IMR-90 (cell line): ENCODE measurements around the gene DAB1. TPM values are rescaled to one million over a fixed set of nuclear protein-coding genes. Genes with fewer than 3 reads are reported as not detected.

Source experiments
- ATAC-seq: fragments of 200-7000 bp; cut with Tn5 transposase; 2 replicates; pipeline ENCODE4 v1.9.1; 2020; ENCODE audit warnings: low read depth, mild to moderate bottlenecking, moderate library complexity
- BruUV-seq: library from RNA; stranded (reverse); fragments of 400-500 nt; replicated peaks from 2 replicates; lab custom pipeline; 2021; lab: Mats Ljungman, UMichigan
- CTCF ChIA-PET: fragments of 300-600 bp; formaldehyde crosslinking; extraction: SDS; loops from one replicate; lab custom pipeline; 2021; ENCODE audit warnings: antibody characterized with exemption; lab: Yijun Ruan, JAX
- POLR2A ChIA-PET: fragments of 300-600 bp; sonication (Branson Sonifier 250); formaldehyde crosslinking; loops from one replicate; lab custom pipeline; 2022; ENCODE audit warnings: antibody characterized with exemption; ENCODE audit not compliant: unreplicated experiment; lab: Charles Lee
- DNase-seq: peaks from one replicate; pipeline ENCODE4 v3.0.0; 2013
- H2AFZ ChIP-seq: replicated peaks from 2 replicates; pipeline ENCODE3; 2013; ENCODE audit warnings: low read length, mild to moderate bottlenecking; ENCODE audit not compliant: poor library complexity
- H2AK5ac ChIP-seq: 2 replicates; pipeline ENCODE4 v1.6.1; 2013; ENCODE audit warnings: low read depth, low read length, inconsistent platforms
- H2AK9ac ChIP-seq: replicated peaks from 2 replicates; pipeline ENCODE3; 2013; ENCODE audit warnings: mild to moderate bottlenecking, low read depth, low read length, moderate library complexity; ENCODE audit not compliant: poor library complexity
- H2BK120ac ChIP-seq: 2 replicates; pipeline ENCODE4 v1.6.1; 2013; ENCODE audit warnings: low read depth, low read length, inconsistent platforms
- H2BK15ac ChIP-seq: 3 replicates; pipeline ENCODE4 v1.6.1; 2013; ENCODE audit warnings: low read depth, low read length, inconsistent platforms
- H2BK20ac ChIP-seq: 2 replicates; pipeline ENCODE4 v1.6.1; 2013; ENCODE audit warnings: low read depth, mild to moderate bottlenecking, inconsistent platforms, low read length, moderate library complexity
- H2BK5ac ChIP-seq: 2 replicates; pipeline ENCODE4 v1.6.1; 2013; ENCODE audit warnings: mild to moderate bottlenecking, low read depth, low read length, inconsistent platforms; ENCODE audit not compliant: poor library complexity, severe bottlenecking
- H3K14ac ChIP-seq: replicated peaks from 2 replicates; pipeline ENCODE4 v1.6.1; 2013; ENCODE audit warnings: low read depth, low read length, inconsistent platforms
- H3K18ac ChIP-seq: 2 replicates; pipeline ENCODE4 v1.6.1; 2013; ENCODE audit warnings: low read depth, low read length, control low read depth
- H3K23ac ChIP-seq: 2 replicates; pipeline ENCODE4 v1.6.1; 2013; ENCODE audit warnings: low read depth, low read length, inconsistent platforms
- H3K27ac ChIP-seq: 2 replicates; pipeline ENCODE4 v1.5.1; 2013; ENCODE audit warnings: mild to moderate bottlenecking, control low read depth, low read length; ENCODE audit not compliant: insufficient read depth
- H3K27me3 ChIP-seq: 2 replicates; pipeline ENCODE4 v1.6.1; 2013; ENCODE audit warnings: low read length; ENCODE audit not compliant: control insufficient read depth, insufficient read depth
- H3K36me3 ChIP-seq: 2 replicates; pipeline ENCODE4 v1.6.1; 2013; ENCODE audit warnings: low read length, mixed read lengths; ENCODE audit not compliant: control insufficient read depth, insufficient read depth
- H3K4ac ChIP-seq: 2 replicates; pipeline ENCODE4 v1.6.1; 2013; ENCODE audit warnings: low read depth, low read length, inconsistent platforms
- H3K4me1 ChIP-seq: 2 replicates; pipeline ENCODE4 v1.6.1; 2013; ENCODE audit warnings: low read length, mixed read lengths; ENCODE audit not compliant: control insufficient read depth, insufficient read depth
- H3K4me2 ChIP-seq: 2 replicates; pipeline ENCODE4 v1.6.1; 2013; ENCODE audit warnings: low read depth, mild to moderate bottlenecking, control low read depth, low read length, moderate library complexity
- H3K4me3 ChIP-seq: 2 replicates; pipeline ENCODE4 v1.5.1; 2013; ENCODE audit warnings: low read depth, mild to moderate bottlenecking, control low read depth, low read length, moderate library complexity; ENCODE audit not compliant: insufficient read depth
- H3K56ac ChIP-seq: 2 replicates; pipeline ENCODE4 v1.6.1; 2013; ENCODE audit warnings: low read length, inconsistent platforms; ENCODE audit not compliant: insufficient read depth; ENCODE audit errors: extremely low read depth
- H3K79me1 ChIP-seq, 2 experiments: 2 replicates each; pipeline ENCODE4 v1.6.1; 2013; ENCODE audit warnings: low read length in 2 of 2, inconsistent platforms in 1 of 2, low read depth in 1 of 2
- H3K9ac ChIP-seq: 2 replicates; pipeline ENCODE4 v1.6.1; 2013; ENCODE audit warnings: low read depth, low read length, control low read depth
- H3K9me1 ChIP-seq: 2 replicates; pipeline ENCODE4 v1.6.1; 2013; ENCODE audit warnings: low read length, inconsistent platforms; ENCODE audit not compliant: insufficient read depth
- H3K9me3 ChIP-seq: 2 replicates; pipeline ENCODE4 v1.6.1; 2013; ENCODE audit warnings: low read length; ENCODE audit not compliant: control insufficient read depth, insufficient read depth
- H4K20me1 ChIP-seq: 2 replicates; pipeline ENCODE4 v1.6.1; 2013; ENCODE audit warnings: low read length, inconsistent platforms; ENCODE audit not compliant: insufficient read depth
- H4K5ac ChIP-seq: 2 replicates; pipeline ENCODE4 v1.6.1; 2013; ENCODE audit warnings: mild to moderate bottlenecking, low read depth, low read length, control low read depth
- H4K8ac ChIP-seq, 2 experiments: 2 replicates each; pipeline ENCODE4 v1.6.1; 2013; ENCODE audit warnings: low read depth in 2 of 2, low read length in 2 of 2, control low read depth in 1 of 2, inconsistent platforms in 1 of 2
- H4K91ac ChIP-seq: 2 replicates; pipeline ENCODE4 v1.6.1; 2013; ENCODE audit warnings: low read depth, low read length, inconsistent platforms; ENCODE audit not compliant: insufficient read depth
- CTCF ChIP-seq: conservative IDR thresholded peaks from 2 replicates; pipeline ENCODE4 v1.5.1; 2012; ENCODE audit warnings: mild to moderate bottlenecking, low read depth, low read length, improper control_type of control experiment
- FOS ChIP-seq: fragments of 150-350 bp; IDR thresholded peaks from 2 replicates; pipeline ENCODE4 v1.6.1; 2016; ENCODE audit warnings: low read depth, low read length
- RFX5 ChIP-seq: IDR thresholded peaks from 2 replicates; pipeline ENCODE4 v1.8.0; 2012; ENCODE audit warnings: low read depth, mild to moderate bottlenecking, low read length, moderate library complexity
- WGBS, 2 experiments: methylation state at CpG; one replicate each; pipeline versions ENCODE4 v1.1.5 to v1.1.7; 2013; ENCODE audit warnings: missing lambda C conversion rate in 2 of 2; ENCODE audit not compliant: insufficient read length in 1 of 2; ENCODE audit errors: extremely low coverage in 2 of 2; 5-methylcytosine and 5-hydroxymethylcytosine counted together
- dilution Hi-C: fragments of 300-500 bp; cut with HindIII; formaldehyde crosslinking; loops from one replicate; pipeline ENCODE4 v1.14.3; 2018; ENCODE audit warnings: low sequenced_read_pairs; ENCODE audit not compliant: unreplicated experiment
- in situ Hi-C: fragments of 300-500 bp; cut with MboI; formaldehyde crosslinking; loops from 3 replicates; pipeline ENCODE4 v1.14.3; 2019; ENCODE audit warnings: low sequenced_read_pairs, inconsistent platforms, mixed read lengths
- intact Hi-C: fragments of 100-400 bp; cut with micrococcal nuclease; formaldehyde crosslinking; loops from 2 replicates; pipeline ENCODE4 v1.10.0; 2022
- polyA plus RNA-seq, 3 experiments: library from polyadenylated mRNA; depleted of rRNA; stranded (reverse); fragments of >200 nt; gene quantifications; 2 replicates each; pipeline ENCODE4 v1.2.3, GENCODE V29; 2012; ENCODE audit warnings: low replicate concordance in 1 of 3
- total RNA-seq: library from RNA; depleted of rRNA; stranded (reverse); fragments of >200 nt; gene quantifications from 2 replicates; pipeline ENCODE4 v1.2.3, GENCODE V29; 2012

DAB1 gene
- total and polyA plus RNA-seq, 2 of the 4 experiments (the other 2 are of a cell fraction), result 0.18 to 0.41 TPM

- Histone ChIP-seq H3K4me2 (no peak overlapping the region), H2BK20ac (no peak overlapping the region), H4K5ac (no peak overlapping the region), H2BK5ac (no peak overlapping the region), H3K56ac (no peak overlapping the region), H3K14ac (no peak overlapping the region), H4K20me1 (no peaks in the 10 kb centered on the region), H3K9me1 (no peaks in the 10 kb centered on the region), H2AK5ac (no peak overlapping the region), H2AFZ (peak overlapping the region; percentile 43), H3K27me3 (no peaks in the 10 kb centered on the region), H3K36me3 (no peaks in the 10 kb centered on the region), H3K9ac (no peak overlapping the region), H4K91ac (no peak overlapping the region), H2BK15ac (no peak overlapping the region), H3K27ac (no peak overlapping the region), H4K8ac (no peak overlapping the region), H3K4me1 (no peaks in the 10 kb centered on the region), H3K79me1 (no peaks in the 10 kb centered on the region), H3K18ac (no peak overlapping the region), H2AK9ac (no peak overlapping the region), H2BK120ac (no peak overlapping the region), H3K23ac (no peak overlapping the region), H3K4me3 (no peak overlapping the region), H3K4ac (no peak overlapping the region), H3K9me3 (no peaks in the 10 kb centered on the region)
- WGBS, 2 experiments, result 51% methylated on average over 4 of the region's 5 CpGs; no CpG with 5 or more reads in 1 of the 2 experiments
- DNase-seq (no peak), ATAC-seq (no peak)
- CTCF ChIA-PET, result interaction anchor here (0.7 kb wide), 1 partner anchor 9 kb away, joined by 4 read pairs; no protein-coding TSS in a partner anchor
- in situ Hi-C loops, result no loop called here
- no TSS peak for BruUV-seq
- TF ChIP-seq RFX5 (no peak), CTCF (no peak), FOS (no peak)
- POLR2A ChIA-PET, result no interaction called here
- dilution Hi-C loops, result no loop called here
- intact Hi-C loops, result no loop called here
Measured at GRCh38 chr1:57311006-57311405, 112.9 kb downstream of the DAB1 start.
